Left ventricle myocardium inferior (tissue), 1 donor: Measurements from ENCODE around the gene NCS1. TPM values are rescaled to one million over a fixed set of nuclear protein-coding genes. Genes with fewer than 3 reads are reported as not detected.

Experiments used
- DNase-seq: peaks from one replicate; pipeline ENCODE4 v3.0.0-alpha.2; 2020
- H3K27ac ChIP-seq: fragments of 200-600 bp; replicated peaks from 2 replicates; pipeline ENCODE4 v1.8.0; 2021
- H3K27me3 ChIP-seq: fragments of 200-600 bp; 2 replicates; pipeline ENCODE4 v1.8.0; 2021; ENCODE audit warnings: low read depth
- H3K36me3 ChIP-seq: fragments of 200-600 bp; 2 replicates; pipeline ENCODE4 v1.8.0; 2021
- H3K4me1 ChIP-seq: fragments of 200-600 bp; 2 replicates; pipeline ENCODE4 v1.8.0; 2021
- H3K4me3 ChIP-seq: fragments of 200-600 bp; 2 replicates; pipeline ENCODE4 v1.8.0; 2021; ENCODE audit warnings: mild to moderate bottlenecking, moderate library complexity
- H3K9me3 ChIP-seq: fragments of 200-600 bp; replicated peaks from 2 replicates; pipeline ENCODE4 v1.8.0; 2021
- CTCF ChIP-seq: fragments of 200-600 bp; IDR thresholded peaks from 2 replicates; pipeline ENCODE4 v1.8.0; 2021; ENCODE audit warnings: antibody characterized with exemption, mild to moderate bottlenecking, borderline replicate concordance
- intact Hi-C: fragments of 100-400 bp; cut with micrococcal nuclease; formaldehyde crosslinking; loops from one replicate; pipeline ENCODE4 v1.11.0; 2022
- total RNA-seq: library from RNA; stranded (reverse); fragmentation: NEBNext Ultra II Directional; extraction: Animal tissue kit (Norgen Biotek cat#: 25700); gene quantifications from one replicate; pipeline ENCODE4 v1.2.1, GENCODE V29; 2021
- donor health status: DM: no; HTN: yes; CAD: no; lungs with severe emphysema.

NCS1 gene
- total RNA-seq, 1 donor from 2014 or later = 6.1 TPM

- intact Hi-C loops = no loop called here
- Histone ChIP-seq H3K4me1 (peaks cover 16% of the 10 kb centered on the region), H3K27me3 (peaks cover 17% of the 10 kb centered on the region), H3K9me3 (no peaks in the 10 kb centered on the region), H3K27ac (no peak overlapping the region), H3K4me3 (no peak overlapping the region), H3K36me3 (no peaks in the 10 kb centered on the region)
- DNase-seq = no peak
- no peak for TF ChIP-seq CTCF
Observed at GRCh38 chr9:130175355-130175754, 3.2 kb downstream of the NCS1 start.

- no peak for TF ChIP-seq CTCF
- Histone ChIP-seq H3K4me3 (no peak overlapping the region), H3K9me3 (no peaks in the 10 kb centered on the region), H3K27ac (no peak overlapping the region), H3K27me3 (peaks cover 17% of the 10 kb centered on the region), H3K36me3 (no peaks in the 10 kb centered on the region), H3K4me1 (peaks cover 12% of the 10 kb centered on the region)
- intact Hi-C loops = no loop called here
- no peak for DNase-seq
Observed at GRCh38 chr9:130176760-130177159, 4.6 kb downstream of the NCS1 start.

- intact Hi-C loops = no loop called here
- DNase-seq = no peak
- Histone ChIP-seq H3K36me3 (no peaks in the 10 kb centered on the region), H3K27me3 (peaks cover 13% of the 10 kb centered on the region), H3K9me3 (no peaks in the 10 kb centered on the region), H3K4me1 (peaks cover 7% of the 10 kb centered on the region), H3K4me3 (no peak overlapping the region), H3K27ac (no peak overlapping the region)
- no peak for TF ChIP-seq CTCF
Observed at GRCh38 chr9:130177898-130178805, 5.9 kb downstream of the NCS1 start.

- no peak for DNase-seq
Observed at GRCh38 chr9:130179331-130179907, 7.2 kb downstream of the NCS1 start.

GRCh38 chr9:130180516-130180915 is 8.3 kb downstream of the NCS1 start:
- H3K9me3 ChIP-seq = no peaks in the 10 kb centered on the region
- H3K27me3 ChIP-seq = no peaks in the 10 kb centered on the region
- no peaks in the 10 kb centered on the region for H3K36me3 ChIP-seq
- no peak overlapping the region for H3K4me3 ChIP-seq
- peaks cover 13% of the 10 kb centered on the region for H3K4me1 ChIP-seq
- H3K27ac ChIP-seq = no peak overlapping the region
- TF ChIP-seq CTCF = no peak
- intact Hi-C loops = no loop called here
- no peak for DNase-seq

More at GRCh38 chr9:130179331-130179907, 7.2 kb downstream of the NCS1 start:
- Histone ChIP-seq H3K4me3 (no peak overlapping the region), H3K9me3 (no peaks in the 10 kb centered on the region), H3K36me3 (no peaks in the 10 kb centered on the region), H3K27ac (no peak overlapping the region), H3K4me1 (peaks cover 9% of the 10 kb centered on the region), H3K27me3 (peaks cover under 1% of the 10 kb centered on the region)
- no peak for TF ChIP-seq CTCF
- intact Hi-C loops = no loop called here
